Measurements from ENCODE around the gene FLNA. TPM values are rescaled to one million over a fixed set of nuclear protein-coding genes. Genes with fewer than 3 reads are reported as not detected.
"Not testable (repeated sequence)": the region's sequence is repeated elsewhere in the genome, so short reads cannot be mapped to it uniquely, and the experiment has no call there.

FLNA gene
- total RNA-seq, 1 donor from 2014 or later: 1,252 TPM

DNA sequence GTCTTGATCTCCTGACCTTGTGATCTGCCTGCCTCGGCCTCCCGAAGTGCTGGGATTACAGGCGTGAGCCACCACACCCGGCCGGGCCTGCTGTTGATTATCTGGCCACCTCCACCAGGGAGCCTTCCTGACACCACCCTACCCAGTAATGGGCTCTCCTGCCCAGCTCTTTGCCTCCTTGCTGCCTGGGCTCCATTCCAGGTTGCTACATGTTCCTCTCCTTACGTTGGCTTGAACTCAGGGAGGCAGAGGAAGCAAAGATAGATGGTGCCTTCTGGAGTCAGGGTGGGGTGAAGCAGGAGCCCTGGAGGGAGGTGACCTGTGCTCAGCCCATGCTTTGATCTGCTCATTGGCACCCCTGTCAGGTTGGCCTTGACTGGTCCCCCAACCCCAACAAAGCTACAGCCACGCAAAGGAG lies 26.3 kb downstream of the FLNA start:
- Histone ChIP-seq H3K27ac (no peak overlapping the region), H3K4me1 (no peaks in the 10 kb centered on the region), H3K36me3 (peaks cover 40% of the 10 kb centered on the region), H3K4me3 (no peak overlapping the region), H3K9me3 (no peaks in the 10 kb centered on the region), H3K27me3 (no peaks in the 10 kb centered on the region)
- TF ChIP-seq, protein P1, sequence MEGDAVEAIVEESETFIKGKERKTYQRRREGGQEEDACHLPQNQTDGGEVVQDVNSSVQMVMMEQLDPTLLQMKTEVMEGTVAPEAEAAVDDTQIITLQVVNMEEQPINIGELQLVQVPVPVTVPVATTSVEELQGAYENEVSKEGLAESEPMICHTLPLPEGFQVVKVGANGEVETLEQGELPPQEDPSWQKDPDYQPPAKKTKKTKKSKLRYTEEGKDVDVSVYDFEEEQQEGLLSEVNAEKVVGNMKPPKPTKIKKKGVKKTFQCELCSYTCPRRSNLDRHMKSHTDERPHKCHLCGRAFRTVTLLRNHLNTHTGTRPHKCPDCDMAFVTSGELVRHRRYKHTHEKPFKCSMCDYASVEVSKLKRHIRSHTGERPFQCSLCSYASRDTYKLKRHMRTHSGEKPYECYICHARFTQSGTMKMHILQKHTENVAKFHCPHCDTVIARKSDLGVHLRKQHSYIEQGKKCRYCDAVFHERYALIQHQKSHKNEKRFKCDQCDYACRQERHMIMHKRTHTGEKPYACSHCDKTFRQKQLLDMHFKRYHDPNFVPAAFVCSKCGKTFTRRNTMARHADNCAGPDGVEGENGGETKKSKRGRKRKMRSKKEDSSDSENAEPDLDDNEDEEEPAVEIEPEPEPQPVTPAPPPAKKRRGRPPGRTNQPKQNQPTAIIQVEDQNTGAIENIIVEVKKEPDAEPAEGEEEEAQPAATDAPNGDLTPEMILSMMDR (IDR thresholded peaks at IDR 0.05): no peak
- no peak for DNase-seq
- intact Hi-C loops (cut with DNase I): no loop called here
- ATAC-seq: no peak

DNA sequence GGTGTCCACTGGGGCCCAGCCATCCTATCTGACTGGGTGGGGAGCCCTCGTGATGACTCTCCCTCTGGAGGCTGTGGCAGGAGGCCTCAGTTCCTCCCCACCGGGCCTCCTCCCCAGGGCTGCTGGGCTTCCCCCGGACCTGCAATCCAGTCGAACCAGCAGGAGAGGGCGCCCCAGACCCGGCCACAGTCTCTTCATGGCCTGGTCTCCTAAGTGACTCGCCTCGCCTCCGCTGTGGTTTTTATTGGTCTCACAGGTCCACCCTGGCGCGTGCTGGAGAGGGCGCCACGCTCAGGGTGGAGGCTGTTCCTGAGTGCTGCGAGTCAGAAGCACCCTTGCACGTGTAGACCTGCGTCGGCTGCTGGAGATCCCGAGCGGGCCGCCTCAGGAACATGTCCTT lies 30.8 kb downstream of the FLNA start:
- H3K9me3 ChIP-seq; intact Hi-C loops (cut with DNase I); H3K36me3 ChIP-seq; H3K4me1 ChIP-seq; DNase-seq; H3K27me3 ChIP-seq; H3K27ac ChIP-seq; H3K4me3 ChIP-seq: not testable (repeated sequence)
- ATAC-seq: peak; percentile 61

DNA sequence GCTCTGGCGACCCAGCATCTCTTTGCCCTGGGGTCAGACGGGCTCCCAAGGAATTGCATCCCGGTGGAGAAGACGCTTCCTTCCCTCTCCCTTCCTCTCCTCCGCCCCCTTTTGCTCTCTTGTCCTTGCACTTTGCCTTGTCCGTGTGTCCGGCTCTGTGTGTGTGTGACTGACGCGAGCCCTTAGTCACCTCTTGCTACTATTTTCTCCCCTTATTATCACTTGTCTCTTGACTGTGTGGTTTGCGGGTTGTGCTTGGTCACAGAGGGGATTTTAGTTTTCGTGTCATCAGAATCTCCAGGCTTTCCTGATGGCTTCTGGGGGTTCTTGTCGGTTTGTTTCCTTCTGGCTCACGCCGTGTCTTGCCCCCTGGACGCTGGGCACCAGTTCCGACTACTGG lies 31.4 kb downstream of the FLNA start:
- H3K27me3 ChIP-seq; H3K27ac ChIP-seq; intact Hi-C loops (cut with DNase I); H3K4me3 ChIP-seq; H3K4me1 ChIP-seq; H3K9me3 ChIP-seq; ATAC-seq; DNase-seq; H3K36me3 ChIP-seq: not testable (repeated sequence)

DNA sequence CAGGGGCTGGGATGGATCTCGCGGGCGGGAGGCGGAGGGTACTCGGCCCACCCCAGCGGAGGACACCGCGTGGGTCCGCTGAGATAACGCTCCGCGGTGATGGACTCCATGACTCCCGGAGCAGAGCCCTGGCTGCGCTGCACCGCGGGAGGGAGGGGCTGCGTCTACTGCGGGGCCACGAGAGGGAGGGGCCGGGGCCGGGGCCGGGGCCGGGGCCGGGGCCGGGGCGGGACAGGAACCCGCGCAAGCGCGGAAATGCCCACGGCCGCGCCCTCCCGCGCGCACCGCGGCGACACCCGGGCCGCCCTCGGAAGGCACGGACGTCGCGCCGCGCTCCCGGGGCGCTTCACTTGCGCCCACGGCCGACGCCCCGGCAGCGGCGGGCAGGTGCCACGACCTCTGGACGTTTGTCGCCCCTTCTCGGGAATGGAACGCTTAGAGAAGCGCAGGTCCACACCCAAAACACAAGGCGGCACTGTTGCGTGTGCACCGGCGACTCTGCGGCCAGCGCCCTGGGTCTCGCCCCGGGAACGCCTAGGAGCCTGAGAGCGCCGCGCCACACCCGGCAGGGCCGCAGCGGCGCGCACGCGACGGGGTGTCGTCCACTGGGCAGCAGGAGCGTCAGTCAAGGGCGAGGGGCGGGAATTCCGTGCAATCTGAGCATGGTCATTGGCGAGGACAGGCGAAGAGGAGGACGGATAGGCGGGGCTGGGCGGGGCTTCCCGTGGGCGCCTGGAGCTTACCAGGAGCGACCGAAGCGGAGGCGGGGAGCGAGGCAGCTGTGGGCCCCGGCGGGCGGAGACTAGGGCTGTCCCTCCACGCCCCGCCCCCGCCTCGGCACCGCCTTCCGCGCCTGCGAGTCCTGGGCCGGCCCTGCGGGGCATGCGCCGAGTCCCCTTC lies 32.8 kb downstream of the FLNA start:
- peak overlapping the region; percentile 19 for H3K4me3 ChIP-seq
- H3K27ac ChIP-seq; DNase-seq; intact Hi-C loops (cut with DNase I); H3K27me3 ChIP-seq; H3K4me1 ChIP-seq; H3K36me3 ChIP-seq; H3K9me3 ChIP-seq: not testable (repeated sequence)
- ATAC-seq: peak; percentile 89

DNA sequence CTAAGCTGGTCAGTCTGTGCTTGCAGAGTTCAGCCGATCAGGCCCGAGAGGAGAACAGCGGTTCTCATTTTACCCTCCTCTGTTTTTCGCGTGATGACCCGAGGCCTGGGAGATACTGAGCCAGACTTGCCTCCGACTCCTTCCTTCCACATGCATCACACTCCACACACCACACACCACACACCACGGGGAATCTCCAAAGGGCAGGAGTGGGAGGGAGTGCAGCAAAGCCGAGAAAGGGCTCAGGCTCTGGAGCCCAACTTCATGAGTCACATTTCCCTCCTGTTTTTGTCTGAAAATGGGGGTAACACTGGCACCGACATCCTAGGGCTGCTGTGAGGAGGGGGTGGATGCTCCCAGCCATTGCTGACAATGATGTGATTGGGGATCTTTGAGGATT lies 39.9 kb downstream of the FLNA start:
- TF ChIP-seq, protein P1 (IDR thresholded peaks at IDR 0.05): no peak
- ATAC-seq (no peak), DNase-seq (no peak)
- Histone ChIP-seq H3K27ac (no peak overlapping the region), H3K27me3 (no peaks in the 10 kb centered on the region), H3K36me3 (no peaks in the 10 kb centered on the region), H3K4me3 (no peak overlapping the region), H3K4me1 (no peaks in the 10 kb centered on the region), H3K9me3 (no peaks in the 10 kb centered on the region)
- intact Hi-C loops (cut with DNase I): no loop called here

DNA sequence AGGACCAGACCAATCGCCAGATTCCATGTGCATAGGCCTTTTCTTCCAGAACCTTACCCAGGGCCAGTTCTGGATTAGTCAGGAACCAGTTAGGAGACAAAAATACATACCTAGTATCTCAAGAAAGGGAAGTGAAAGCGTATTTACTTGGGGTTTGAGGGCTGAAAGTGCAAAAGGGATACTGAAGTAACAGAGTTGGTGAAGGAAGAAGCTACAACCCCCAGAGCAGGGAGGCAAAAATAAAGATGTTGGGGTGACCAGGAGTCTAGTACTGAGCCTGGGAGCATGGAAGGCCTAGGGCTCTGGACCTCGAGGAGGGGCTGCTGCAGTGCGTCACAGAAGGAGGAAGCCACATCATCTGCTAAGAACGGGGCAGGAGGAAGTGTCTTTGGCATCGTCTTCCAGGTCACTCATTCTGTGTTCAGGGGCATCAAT lies 40.6 kb downstream of the FLNA start:
- Histone ChIP-seq H3K27me3 (no peaks in the 10 kb centered on the region), H3K27ac (no peak overlapping the region), H3K9me3 (no peaks in the 10 kb centered on the region), H3K36me3 (no peaks in the 10 kb centered on the region), H3K4me1 (no peaks in the 10 kb centered on the region), H3K4me3 (no peak overlapping the region)
- TF ChIP-seq, protein P1 (IDR thresholded peaks at IDR 0.05): no peak
- DNase-seq: no peak
- ATAC-seq: no peak
- intact Hi-C loops (cut with DNase I): no loop called here

DNA sequence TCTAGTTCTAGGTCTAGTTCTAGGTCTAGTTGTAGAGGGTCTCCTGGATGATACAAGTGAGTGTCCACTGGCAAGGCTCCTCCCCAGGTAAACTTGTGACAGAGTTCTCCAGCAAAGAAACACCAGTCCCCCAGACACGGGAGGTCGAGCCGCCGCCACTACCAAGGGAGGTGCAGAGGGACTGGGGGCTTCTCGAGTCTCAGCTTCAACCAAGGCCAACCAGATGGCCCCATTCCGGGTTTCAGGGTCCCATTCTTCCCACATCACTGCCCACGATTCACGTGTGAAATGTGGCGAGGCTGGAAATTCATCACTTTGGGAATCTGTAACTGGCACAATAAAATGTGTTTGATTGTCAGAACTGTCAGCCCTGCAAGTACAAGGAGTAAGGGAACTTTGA lies 41.3 kb downstream of the FLNA start:
- no peak for DNase-seq
- TF ChIP-seq, protein P1 (IDR thresholded peaks at IDR 0.05): no peak
- Histone ChIP-seq H3K27me3 (no peaks in the 10 kb centered on the region), H3K36me3 (no peaks in the 10 kb centered on the region), H3K9me3 (no peaks in the 10 kb centered on the region), H3K4me3 (no peak overlapping the region), H3K27ac (no peak overlapping the region), H3K4me1 (no peaks in the 10 kb centered on the region)
- ATAC-seq: no peak
- intact Hi-C loops (cut with DNase I): no loop called here

Data from upper lobe of right lung (tissue), 1 donor.